GM18951 (cell line): ENCODE measurements around the gene HMCN1.

Experiments used
- POLR2A ChIP-seq: IDR thresholded peaks from 4 replicates; pipeline ENCODE4 v1.6.1; 2011; ENCODE audit warnings: mild to moderate bottlenecking; ENCODE audit not compliant: insufficient read length, insufficient read depth; ENCODE audit errors: extremely low read depth
- in situ Hi-C: fragments of 300-500 bp; cut with MboI; formaldehyde crosslinking; loops from one replicate; pipeline ENCODE4 v1.12.0; 2022; ENCODE audit warnings: low sequenced_read_pairs, mixed read lengths, inconsistent platforms; ENCODE audit not compliant: unreplicated experiment

The HMCN1 gene

GRCh38 chr1:186220911-186221310 is 486.7 kb downstream of the HMCN1 start:
- TF ChIP-seq POLR2A: no peak
- in situ Hi-C loops: loop anchor here (25.0 kb wide), 1 partner anchor 409 kb away; no protein-coding TSS in a partner anchor

GRCh38 chr1:186225096-186225495 is 490.9 kb downstream of the HMCN1 start:
- no peak for TF ChIP-seq POLR2A
- in situ Hi-C loops: no loop called here

GRCh38 chr1:186228749-186229148 is 494.6 kb downstream of the HMCN1 start:
- in situ Hi-C loops: no loop called here
- TF ChIP-seq POLR2A: no peak

GRCh38 chr1:186231861-186232436 is 497.8 kb downstream of the HMCN1 start:
- in situ Hi-C loops: no loop called here
- TF ChIP-seq POLR2A: no peak

GRCh38 chr1:186234976-186235686 is 500.9 kb downstream of the HMCN1 start:
- no peak for TF ChIP-seq POLR2A
- in situ Hi-C loops: no loop called here

- in situ Hi-C loops: no loop called here
- no peak for TF ChIP-seq POLR2A
Observed at GRCh38 chr1:186235696-186236095, 501.5 kb downstream of the HMCN1 start.

GRCh38 chr1:186236921-186237320 is 502.7 kb downstream of the HMCN1 start:
- in situ Hi-C loops: no loop called here
- no peak for TF ChIP-seq POLR2A

- no peak for TF ChIP-seq POLR2A
- in situ Hi-C loops: no loop called here
Observed at GRCh38 chr1:186239171-186239570, 505.0 kb downstream of the HMCN1 start.

- TF ChIP-seq POLR2A: no peak
- in situ Hi-C loops: no loop called here
Observed at GRCh38 chr1:186240436-186240835, 506.2 kb downstream of the HMCN1 start.
